ENCODE results near the gene SEC14L6. TPM values are rescaled to one million over a fixed set of nuclear protein-coding genes. Genes with fewer than 3 reads are reported as not detected.

SEC14L6 gene
- total RNA-seq, 2 donors from 2014 or later: 0.27 to 0.56 TPM

DNA sequence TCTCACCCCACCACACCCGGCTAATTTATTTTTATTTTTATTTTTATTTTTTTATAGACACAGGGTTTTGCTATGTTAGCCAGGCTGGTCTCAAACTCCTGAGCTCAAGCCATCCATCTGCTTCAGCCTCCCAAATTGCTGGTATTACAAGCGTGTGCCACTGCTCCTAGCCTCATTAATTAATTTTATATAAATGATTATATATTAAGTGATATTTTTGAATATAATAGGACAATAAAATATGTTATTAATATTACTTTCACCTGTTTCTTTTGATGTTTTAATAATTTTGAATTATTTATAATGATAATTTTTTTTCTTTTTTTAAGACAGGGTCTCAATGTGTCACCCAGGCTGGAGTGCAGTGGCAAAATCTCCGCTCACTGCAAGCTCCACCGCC is 38.9 kb downstream of the SEC14L6 start:
- ATAC-seq (ENCODE audit: insufficient number of reproducible peaks, low FRiP score, low read depth) (no peak), DNase-seq (ENCODE audit: low spot score) (no peak)
- Histone ChIP-seq H3K4me1 (ENCODE audit: control insufficient read depth in 1 of 2, low read depth in 2 of 2) (peaks cover 0 to 5% of the 10 kb centered on the region in 2 donors), H3K36me3 (no peaks in the 10 kb centered on the region), H3K4me3 (no peak overlapping the region), H3K27me3 (replicated peaks; ENCODE audit: insufficient read depth) (no peaks in the 10 kb centered on the region), H3K9me3 (no peaks in the 10 kb centered on the region), H3K27ac (no peak overlapping the region)
- TF ChIP-seq, protein P1, sequence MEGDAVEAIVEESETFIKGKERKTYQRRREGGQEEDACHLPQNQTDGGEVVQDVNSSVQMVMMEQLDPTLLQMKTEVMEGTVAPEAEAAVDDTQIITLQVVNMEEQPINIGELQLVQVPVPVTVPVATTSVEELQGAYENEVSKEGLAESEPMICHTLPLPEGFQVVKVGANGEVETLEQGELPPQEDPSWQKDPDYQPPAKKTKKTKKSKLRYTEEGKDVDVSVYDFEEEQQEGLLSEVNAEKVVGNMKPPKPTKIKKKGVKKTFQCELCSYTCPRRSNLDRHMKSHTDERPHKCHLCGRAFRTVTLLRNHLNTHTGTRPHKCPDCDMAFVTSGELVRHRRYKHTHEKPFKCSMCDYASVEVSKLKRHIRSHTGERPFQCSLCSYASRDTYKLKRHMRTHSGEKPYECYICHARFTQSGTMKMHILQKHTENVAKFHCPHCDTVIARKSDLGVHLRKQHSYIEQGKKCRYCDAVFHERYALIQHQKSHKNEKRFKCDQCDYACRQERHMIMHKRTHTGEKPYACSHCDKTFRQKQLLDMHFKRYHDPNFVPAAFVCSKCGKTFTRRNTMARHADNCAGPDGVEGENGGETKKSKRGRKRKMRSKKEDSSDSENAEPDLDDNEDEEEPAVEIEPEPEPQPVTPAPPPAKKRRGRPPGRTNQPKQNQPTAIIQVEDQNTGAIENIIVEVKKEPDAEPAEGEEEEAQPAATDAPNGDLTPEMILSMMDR (IDR thresholded peaks at IDR 0.05): no peak

GRCh38 chr22:30506507-30506968 is 40.0 kb downstream of the SEC14L6 start:
- Histone ChIP-seq H3K9me3 (no peaks in the 10 kb centered on the region), H3K27me3 (replicated peaks; ENCODE audit: insufficient read depth) (no peaks in the 10 kb centered on the region), H3K4me3 (no peak overlapping the region), H3K27ac (no peak overlapping the region), H3K4me1 (ENCODE audit: control insufficient read depth in 1 of 2, low read depth in 2 of 2) (peaks cover 0 to 5% of the 10 kb centered on the region in 2 donors), H3K36me3 (no peaks in the 10 kb centered on the region)
- ATAC-seq (ENCODE audit: insufficient number of reproducible peaks, low FRiP score, low read depth) (no peak), DNase-seq (ENCODE audit: low spot score) (no peak)
- TF ChIP-seq, protein P1 (IDR thresholded peaks at IDR 0.05): no peak

DNA sequence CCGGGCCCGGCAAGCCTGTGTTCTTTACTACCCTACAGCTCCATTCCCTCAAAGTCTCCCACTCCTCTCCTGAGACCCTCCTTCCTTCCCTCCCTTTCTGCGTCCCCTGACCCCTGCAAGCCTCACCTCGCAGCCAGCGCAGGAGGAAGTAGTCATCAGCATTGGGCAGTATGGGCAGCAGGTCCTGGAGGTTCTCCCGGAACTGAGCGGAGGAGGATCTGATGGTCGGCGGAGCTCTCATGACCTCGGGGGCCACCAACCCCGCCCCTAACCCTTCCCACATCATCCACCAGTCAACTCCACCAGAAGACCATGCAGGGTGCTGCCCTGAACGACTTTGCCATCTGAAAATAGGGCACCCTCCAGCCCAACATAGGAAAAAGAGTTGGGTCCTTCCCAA is 43.0 kb downstream of the SEC14L6 start:
- TF ChIP-seq, protein P1 (IDR thresholded peaks at IDR 0.05): no peak
- no peak overlapping the region for H3K4me3 ChIP-seq
- no peaks in the 10 kb centered on the region for H3K9me3 ChIP-seq
- H3K27me3 ChIP-seq (replicated peaks; ENCODE audit: insufficient read depth): no peaks in the 10 kb centered on the region
- DNase-seq (ENCODE audit: low spot score) (no peak), ATAC-seq (ENCODE audit: insufficient number of reproducible peaks, low FRiP score, low read depth) (no peak)
- H3K4me1 ChIP-seq (ENCODE audit: control insufficient read depth in 1 of 2, low read depth in 2 of 2): peaks cover 0 to 5% of the 10 kb centered on the region in 2 donors
- no peaks in the 10 kb centered on the region for H3K36me3 ChIP-seq
- no peak overlapping the region for H3K27ac ChIP-seq

DNA sequence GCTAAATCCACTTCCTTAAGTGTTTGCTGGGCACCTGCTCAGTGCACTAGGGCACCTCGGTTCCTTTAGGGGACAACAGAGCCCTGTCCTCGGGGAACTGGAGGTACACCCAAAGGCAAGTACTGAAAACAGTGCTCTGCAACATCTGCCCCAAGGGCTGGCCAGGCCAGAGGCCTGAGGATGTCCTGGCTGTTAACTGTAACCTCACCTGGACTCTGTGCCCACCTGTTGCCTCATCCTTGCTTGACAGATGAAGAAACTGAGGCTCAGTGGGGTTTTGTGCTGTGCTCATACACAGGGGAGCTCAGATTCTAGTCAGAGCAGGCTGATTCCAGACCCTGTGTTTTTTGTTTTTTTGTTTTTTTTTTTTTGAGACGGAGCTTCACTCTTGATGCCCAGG is 43.6 kb downstream of the SEC14L6 start:
- H3K9me3 ChIP-seq: no peaks in the 10 kb centered on the region
- no peak overlapping the region for H3K27ac ChIP-seq
- H3K36me3 ChIP-seq: no peaks in the 10 kb centered on the region
- DNase-seq (ENCODE audit: low spot score) (no peak), ATAC-seq (ENCODE audit: insufficient number of reproducible peaks, low FRiP score, low read depth) (no peak)
- H3K4me3 ChIP-seq: no peak overlapping the region
- peaks cover 0 to 5% of the 10 kb centered on the region in 2 donors for H3K4me1 ChIP-seq (ENCODE audit: control insufficient read depth in 1 of 2, low read depth in 2 of 2)
- no peaks in the 10 kb centered on the region for H3K27me3 ChIP-seq (replicated peaks; ENCODE audit: insufficient read depth)
- TF ChIP-seq, protein P1 (IDR thresholded peaks at IDR 0.05): no peak

GRCh38 chr22:30502153-30502552 is 44.4 kb downstream of the SEC14L6 start:
- TF ChIP-seq, protein P1 (IDR thresholded peaks at IDR 0.05): no peak
- H3K9me3 ChIP-seq: no peaks in the 10 kb centered on the region
- DNase-seq (ENCODE audit: low spot score): no peak
- no peaks in the 10 kb centered on the region for H3K27me3 ChIP-seq (replicated peaks; ENCODE audit: insufficient read depth)
- H3K36me3 ChIP-seq: no peaks in the 10 kb centered on the region
- no peak overlapping the region for H3K4me3 ChIP-seq
- peaks cover 0 to 5% of the 10 kb centered on the region in 2 donors for H3K4me1 ChIP-seq (ENCODE audit: control insufficient read depth in 1 of 2, low read depth in 2 of 2)
- H3K27ac ChIP-seq: no peak overlapping the region
- ATAC-seq (ENCODE audit: insufficient number of reproducible peaks, low FRiP score, low read depth): no peak

Measured in thoracic aorta (tissue), 2 donors.